HG03558 (cell line): ENCODE data around the gene EID2.

Experiments
- ATAC-seq: cut with Tn5 transposase; IDR thresholded peaks from one replicate; pipeline ENCODE4 v1.9.1; 2021; ENCODE audit warnings: moderate number of reproducible peaks; ENCODE audit not compliant: unreplicated experiment; ENCODE audit errors: extremely low read depth

Gene EID2

DNA sequence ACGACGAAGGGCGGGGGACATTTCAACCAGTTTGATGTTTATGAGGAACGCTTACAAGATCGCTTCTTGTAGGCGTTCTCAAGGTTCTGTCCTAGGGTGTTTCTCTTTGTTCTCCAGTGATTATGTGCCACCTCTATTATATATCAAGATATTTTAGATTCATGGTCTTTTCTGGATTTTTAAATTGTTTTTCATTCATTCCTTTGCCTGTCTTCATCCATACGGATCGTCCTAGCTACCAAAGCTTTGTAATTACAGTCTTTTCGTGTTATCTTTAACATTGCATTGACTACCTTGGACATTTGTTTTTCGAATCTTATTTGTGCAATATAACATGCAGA lies 342 bp upstream of the EID2 start:
- no peak for ATAC-seq

GRCh38 chr19:39539165-39539517 lies 820 bp downstream of the EID2 start:
- no peak for ATAC-seq

DNA sequence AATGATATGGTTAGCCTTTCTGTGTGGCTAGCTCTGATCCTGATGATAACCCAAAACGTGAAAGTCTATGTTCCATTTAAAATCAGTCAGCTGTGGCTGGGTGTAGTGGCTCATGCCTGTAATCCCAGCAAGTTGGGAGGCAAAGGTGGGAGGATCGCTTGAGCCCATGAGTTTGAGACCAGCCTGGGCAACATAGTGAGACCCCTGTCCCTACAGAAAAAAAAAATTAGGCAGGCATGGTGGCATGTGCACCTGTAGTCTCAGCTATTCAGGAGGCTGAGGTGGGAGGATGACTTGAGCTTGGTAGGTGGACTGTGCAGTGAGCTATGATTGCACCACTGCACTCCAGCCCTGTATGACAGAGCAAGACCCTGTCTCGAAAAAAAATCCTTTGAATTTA lies 6.2 kb downstream of the EID2 start:
- no peak for ATAC-seq

GRCh38 chr19:39533003-39533512 lies 6.9 kb downstream of the EID2 start:
- ATAC-seq = no peak

DNA sequence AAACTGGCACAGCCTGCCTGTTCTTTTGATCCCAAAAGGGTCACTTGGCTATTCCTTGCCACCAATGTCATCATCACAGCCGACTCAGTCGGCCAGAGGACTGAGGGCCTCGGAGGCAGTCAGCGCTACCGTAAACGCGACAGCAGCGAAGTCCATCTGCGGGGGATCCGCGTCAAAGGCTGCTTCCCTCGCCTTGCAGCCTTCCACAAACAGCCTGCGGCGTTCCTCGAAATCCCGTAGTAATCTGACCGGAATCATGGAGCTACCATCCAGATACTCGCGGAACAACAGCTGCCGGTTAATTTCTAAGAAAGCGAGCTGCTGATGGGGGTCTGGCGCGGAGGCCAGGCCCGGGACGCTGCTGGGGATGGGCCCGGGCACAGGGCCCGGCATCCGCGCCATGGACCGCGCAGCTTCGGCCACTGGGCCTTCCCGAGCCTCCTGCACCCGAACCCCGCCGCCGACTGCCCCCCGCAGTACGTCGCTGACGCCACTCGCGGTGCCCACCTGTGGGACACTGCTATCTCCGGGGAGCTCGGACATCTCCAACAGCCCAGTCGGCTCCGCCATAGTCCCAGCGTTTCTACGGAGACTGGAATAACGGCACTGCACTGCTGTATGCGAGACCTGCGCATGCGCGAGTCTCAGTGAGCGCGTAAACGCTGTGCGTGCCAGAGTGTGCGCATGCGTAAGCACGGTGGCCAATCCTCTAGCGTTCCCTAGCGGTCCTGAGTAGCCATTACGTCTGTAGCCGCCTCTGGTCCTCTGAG lies 7.5 kb downstream of the EID2 start, which contains the start of gene EID2B:
TSS of gene EID2B (minus strand) at position 620 of the 770 bp plus-strand sequence. CDS start at position 570, 50 bp downstream.
- peak; percentile 74 for ATAC-seq

DNA sequence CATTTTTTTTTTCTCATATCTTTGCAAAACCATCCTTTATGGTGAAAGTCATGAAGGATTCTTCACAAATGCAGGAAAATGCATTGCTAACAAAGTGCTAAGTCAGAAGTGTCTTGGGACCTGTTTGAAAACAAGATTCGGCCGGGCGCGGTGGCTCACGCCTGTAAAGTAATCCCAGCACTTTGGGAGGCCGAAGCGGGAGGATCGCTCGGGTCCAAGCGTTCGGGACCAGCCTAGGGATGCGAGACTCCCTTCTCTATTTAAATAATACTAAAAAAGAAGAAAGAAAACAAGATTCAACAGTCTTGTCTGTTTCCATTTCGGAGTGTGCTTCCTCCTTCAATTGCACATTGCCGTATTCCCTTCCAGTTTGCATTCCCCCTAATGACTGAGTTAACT lies 8.1 kb downstream of the EID2 start:
- no peak for ATAC-seq

- ATAC-seq = no peak
Measured at GRCh38 chr19:39525205-39525604, 14.8 kb downstream of the EID2 start.

DNA sequence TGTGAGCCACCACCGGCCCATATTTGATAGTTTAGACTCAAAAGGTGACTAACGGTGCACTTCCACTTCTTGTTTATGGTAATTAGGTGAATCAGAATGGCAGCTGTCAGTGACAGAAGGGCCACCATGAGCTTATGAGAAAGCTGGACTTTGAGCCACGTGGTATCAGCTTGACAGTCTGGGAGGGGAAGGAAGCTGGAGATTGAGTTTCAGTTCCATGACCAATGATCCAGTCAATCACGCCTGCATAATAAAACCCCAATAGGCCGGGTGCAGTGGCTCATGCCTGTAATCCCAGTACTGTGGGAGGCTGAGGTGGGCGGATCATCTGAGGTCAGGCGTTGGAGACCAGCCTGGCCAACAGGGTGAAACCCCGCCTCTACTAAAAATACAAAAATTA lies 15.5 kb downstream of the EID2 start:
- no peak for ATAC-seq

GRCh38 chr19:39520541-39521484 lies 19.1 kb downstream of the EID2 start:
- ATAC-seq = no peak

DNA sequence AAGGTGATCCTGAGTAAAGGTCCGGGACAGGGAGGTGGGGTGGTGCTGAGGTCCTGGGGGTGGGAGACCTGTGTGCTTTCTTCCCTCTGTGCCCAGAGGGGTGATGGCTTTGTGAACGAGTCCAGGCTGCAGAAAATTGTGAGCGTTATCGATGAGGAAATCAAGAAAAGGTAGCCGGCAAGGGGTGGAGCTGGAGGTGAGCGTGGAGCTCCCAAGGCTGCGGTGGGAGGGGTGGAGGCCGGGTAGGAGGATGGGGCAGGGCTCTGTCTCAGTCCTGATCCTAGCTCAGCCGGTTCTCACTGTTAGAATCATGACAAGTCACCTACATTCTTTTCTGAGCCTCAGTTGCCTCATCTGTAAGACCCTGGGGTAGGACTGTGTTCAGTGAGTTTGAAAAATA lies 21.0 kb downstream of the EID2 start:
- ATAC-seq = no peak

DNA sequence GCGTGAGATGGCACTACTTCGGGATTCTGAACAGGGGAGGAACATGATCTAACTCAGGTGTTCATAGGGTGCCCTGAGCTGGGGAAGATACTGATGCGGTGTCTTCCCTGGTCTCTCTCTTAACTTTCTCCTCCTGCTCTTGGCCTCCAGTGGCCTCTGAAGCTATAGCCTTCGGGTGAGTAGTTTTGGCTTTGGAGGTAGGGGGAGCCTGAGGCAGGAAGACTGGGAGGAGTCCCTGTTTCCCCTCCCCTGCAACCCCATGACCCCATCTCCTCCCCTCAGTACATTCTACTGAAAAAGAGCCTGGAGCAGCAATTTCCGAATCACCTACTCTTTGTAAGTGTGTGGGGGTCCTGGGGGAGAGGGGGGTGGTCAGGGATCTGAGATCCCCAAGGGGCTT lies 21.5 kb downstream of the EID2 start:
- ATAC-seq = no peak

- no peak for ATAC-seq
Measured at GRCh38 chr19:39517432-39517831, 22.5 kb downstream of the EID2 start.

GRCh38 chr19:39516270-39516669 lies 23.7 kb downstream of the EID2 start:
- ATAC-seq = no peak

DNA sequence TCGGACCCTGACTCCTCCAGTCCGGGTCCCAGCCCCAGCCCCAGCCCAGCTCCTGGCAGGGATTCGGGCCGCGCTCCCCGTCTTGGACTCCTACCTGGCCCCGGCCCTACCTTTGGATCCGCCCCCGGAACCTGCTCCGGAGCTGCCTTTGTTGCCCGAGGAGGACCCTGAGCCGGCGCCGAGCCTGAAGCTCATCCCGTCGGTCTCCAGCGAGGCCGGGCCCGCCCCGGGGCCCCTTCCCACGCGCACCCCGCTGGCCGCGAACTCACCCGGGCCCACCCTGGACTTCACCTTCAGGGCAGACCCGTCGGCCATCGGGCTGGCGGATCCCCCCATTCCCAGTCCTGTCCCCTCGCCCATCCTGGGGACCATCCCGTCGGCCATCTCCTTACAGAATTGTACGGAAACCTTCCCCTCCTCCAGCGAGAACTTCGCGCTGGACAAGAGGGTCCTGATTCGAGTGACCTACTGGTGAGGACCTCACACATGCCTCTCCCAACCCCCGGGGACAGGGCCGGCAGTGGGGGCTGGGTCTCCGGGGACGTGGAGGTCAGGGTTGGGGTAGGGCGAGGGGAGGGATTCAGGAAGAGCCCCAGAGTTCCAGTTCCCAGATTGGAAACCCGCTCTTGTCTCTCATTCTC lies 24.3 kb downstream of the EID2 start:
- ATAC-seq = no peak

DNA sequence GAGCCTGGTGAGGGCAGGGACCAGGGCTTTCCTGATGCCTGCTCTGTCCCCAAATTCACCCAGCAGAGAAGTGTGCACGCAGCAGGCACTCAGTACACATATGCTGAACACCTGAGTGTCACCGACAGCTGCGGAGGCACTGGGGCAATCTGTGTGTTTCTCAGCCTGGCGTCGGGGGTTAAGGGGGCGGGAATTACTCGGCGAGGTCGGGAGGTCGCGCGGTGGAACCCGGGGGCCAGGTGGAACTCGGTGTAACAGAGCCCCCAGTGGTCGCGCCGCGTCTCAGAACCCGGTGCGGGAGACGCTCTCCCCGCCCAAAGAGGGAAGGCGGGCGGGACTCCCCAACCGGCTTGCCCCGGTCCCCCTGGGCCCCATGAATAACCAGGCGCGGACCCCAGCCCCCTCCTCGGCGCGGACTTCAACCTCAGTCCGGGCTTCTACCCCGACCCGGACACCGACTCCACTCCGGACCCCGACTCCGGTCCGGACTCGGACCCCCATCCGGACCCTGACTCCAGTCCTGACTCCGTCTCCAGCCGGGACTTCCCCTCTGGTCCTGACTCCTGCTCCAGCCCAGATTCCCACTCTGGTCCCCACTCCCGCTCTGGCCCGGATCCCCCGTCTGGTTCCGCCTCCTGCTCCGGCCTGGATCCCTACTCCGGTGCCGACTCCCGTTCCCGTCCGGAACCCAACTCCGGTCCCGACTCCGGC lies 25.0 kb downstream of the EID2 start, which contains the start of gene SELENOV:
TSS of gene SELENOV (plus strand) at position 300 of the 711 bp plus-strand sequence. CDS start at position 374, 74 bp downstream.
- ATAC-seq = no peak

- no peak for ATAC-seq
Measured at GRCh38 chr19:39512988-39513387, 27.0 kb downstream of the EID2 start.

DNA sequence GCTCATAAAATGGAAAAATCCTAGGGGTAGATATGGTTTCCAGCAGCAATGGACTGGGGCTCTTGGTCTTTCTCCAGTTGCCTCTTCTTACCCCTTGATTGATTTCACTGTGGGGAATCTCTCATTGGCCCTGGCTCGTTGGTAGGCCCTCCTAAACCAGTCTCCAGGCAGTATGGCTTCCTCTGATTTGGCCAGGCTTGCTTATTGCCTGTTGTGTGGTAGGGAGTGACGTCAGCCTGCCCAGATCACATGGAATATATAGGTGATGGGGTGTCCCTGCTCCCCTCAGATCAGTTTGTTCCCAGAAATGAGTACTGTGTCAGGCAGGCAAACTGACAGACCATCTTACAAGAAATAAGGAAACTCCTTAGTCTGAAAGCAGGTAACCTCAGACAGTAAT lies 30.7 kb downstream of the EID2 start:
- no peak for ATAC-seq

DNA sequence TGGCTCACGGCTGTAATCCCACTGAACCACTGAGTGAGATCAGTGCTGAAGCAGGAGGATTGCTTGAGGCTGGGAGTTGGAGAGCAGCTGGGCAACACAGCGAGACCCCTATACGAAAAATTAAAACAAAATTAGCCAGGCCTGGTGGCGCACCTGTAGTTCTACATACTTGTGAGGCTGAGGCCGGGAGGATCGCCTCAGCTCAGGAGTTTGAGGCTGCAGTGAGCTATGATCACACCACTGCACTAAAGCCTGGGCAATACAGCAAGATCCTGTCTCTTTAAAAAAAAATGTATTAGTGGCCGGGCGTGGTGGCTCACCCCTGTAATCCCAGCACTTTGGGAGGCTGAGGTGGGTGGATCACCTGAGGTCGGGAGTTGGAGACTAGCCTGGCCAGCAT lies 31.3 kb downstream of the EID2 start:
- no peak for ATAC-seq

DNA sequence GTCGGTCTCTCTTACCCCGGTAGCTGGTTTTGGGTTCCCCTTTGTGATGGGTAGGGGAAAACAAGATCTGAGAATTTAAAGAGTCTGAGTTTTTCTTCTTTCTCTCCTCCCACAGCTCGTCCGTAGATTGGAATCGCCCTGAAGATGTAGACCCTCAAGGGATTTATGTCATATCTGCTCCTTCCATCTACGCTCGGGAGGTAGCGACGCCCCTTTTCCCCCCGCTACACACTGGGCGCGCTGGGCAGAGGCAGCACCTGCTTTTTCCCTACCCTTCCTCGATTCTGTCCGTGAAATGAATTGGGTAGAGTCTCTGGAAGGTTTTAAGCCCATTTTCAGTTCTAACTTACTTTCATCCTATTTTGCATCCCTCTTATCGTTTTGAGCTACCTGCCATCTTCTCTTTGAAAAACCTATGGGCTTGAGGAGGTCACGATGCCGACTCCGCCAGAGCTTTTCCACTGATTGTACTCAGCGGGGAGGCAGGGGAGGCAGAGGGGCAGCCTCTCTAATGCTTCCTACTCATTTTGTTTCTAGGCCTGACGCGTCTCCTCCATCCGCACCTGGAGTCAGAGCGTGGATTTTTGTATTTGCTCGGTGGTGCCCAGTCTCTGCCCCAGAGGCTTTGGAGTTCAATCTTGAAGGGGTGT lies 32.1 kb downstream of the EID2 start:
- no peak for ATAC-seq
